PC-3 (cell line): ENCODE measurements around the gene CYP4B1.
"Not testable (repeated sequence)": the region's sequence is repeated elsewhere in the genome, so short reads cannot be mapped to it uniquely, and the experiment has no call there.

Experiments used
- CTCF ChIP-seq: fragments of 300-600 bp; sonication (generic); conservative IDR thresholded peaks from 2 replicates; pipeline ENCODE4 v1.5.1; 2017; ENCODE audit warnings: antibody characterized with exemption, low read depth, mild to moderate bottlenecking, low read length
- EZH2 ChIP-seq: fragments of 300-600 bp; sonication (generic); IDR thresholded peaks from one replicate; pipeline ENCODE4 v1.6.1; 2017; ENCODE audit warnings: antibody characterized with exemption, mild to moderate bottlenecking, low read length; ENCODE audit not compliant: unreplicated experiment

- TF ChIP-seq CTCF, EZH2: not testable (repeated sequence)
These were observed 10.2 kb upstream of the CYP4B1 start for GRCh38 chr1:46788634-46789033.
